CD4-positive, alpha-beta T cell treated with Interferon alpha-2 for 1 hour (primary cell): ENCODE data around the gene NUP58.
"Not testable (repeated sequence)": the region's sequence is repeated elsewhere in the genome, so short reads cannot be mapped to it uniquely, and the experiment has no call there.

Experiments used
- DNase-seq, 2 donors: peaks; one replicate each; pipeline ENCODE4 v3.0.0-alpha.2; 2020 to 2022

Gene NUP58

GRCh38 chr13:25306671-25307464 lies 5.4 kb downstream of the NUP58 start:
- DNase-seq = no peak

GRCh38 chr13:25310891-25311290 lies 9.5 kb downstream of the NUP58 start:
- no peak for DNase-seq

- not testable (repeated sequence) for DNase-seq
Measured at GRCh38 chr13:25318946-25319345, 17.5 kb downstream of the NUP58 start.

GRCh38 chr13:25319771-25320170 lies 18.3 kb downstream of the NUP58 start:
- no peak for DNase-seq

GRCh38 chr13:25324100-25324499 lies 22.7 kb downstream of the NUP58 start:
- DNase-seq = no peak

- no peak for DNase-seq
Measured at GRCh38 chr13:25329706-25330105, 28.3 kb downstream of the NUP58 start.

- DNase-seq = no peak
Measured at GRCh38 chr13:25330541-25330940, 29.1 kb downstream of the NUP58 start.

GRCh38 chr13:25335856-25336255 lies 34.4 kb downstream of the NUP58 start:
- no peak for DNase-seq

- DNase-seq = no peak
Measured at GRCh38 chr13:25345576-25345975, 44.2 kb downstream of the NUP58 start.

GRCh38 chr13:25347151-25347550 lies 45.7 kb downstream of the NUP58 start:
- DNase-seq = no peak

- no peak for DNase-seq
Measured at GRCh38 chr13:25351404-25351803, 50.0 kb downstream of the NUP58 start.

GRCh38 chr13:25352230-25352629 lies 50.8 kb downstream of the NUP58 start:
- DNase-seq = no peak

GRCh38 chr13:25352806-25353205 lies 51.4 kb downstream of the NUP58 start:
- DNase-seq = no peak

GRCh38 chr13:25353344-25353743 lies 51.9 kb downstream of the NUP58 start:
- no peak for DNase-seq

GRCh38 chr13:25354377-25354776 lies 53.0 kb downstream of the NUP58 start:
- no peak for DNase-seq

GRCh38 chr13:25360443-25360842 lies 59.0 kb downstream of the NUP58 start:
- DNase-seq = not testable (repeated sequence)

GRCh38 chr13:25365720-25366235 lies 64.4 kb downstream of the NUP58 start:
- no peak for DNase-seq

GRCh38 chr13:25371158-25371874 lies 69.9 kb downstream of the NUP58 start:
- DNase-seq = no peak

GRCh38 chr13:25371875-25372283 lies 70.5 kb downstream of the NUP58 start, which contains the start of gene ATP8A2:
TSS of gene ATP8A2 (plus strand) at chr13:25371974. CDS start at chr13:25372213, 239 bp downstream.
- no peak for DNase-seq

GRCh38 chr13:25372284-25373081 lies 71.1 kb downstream of the NUP58 start:
- no peak for DNase-seq

- DNase-seq = peak; percentile 24 to 55
Measured at GRCh38 chr13:25375727-25376358, 74.4 kb downstream of the NUP58 start.

- no peak for DNase-seq
Measured at GRCh38 chr13:25377244-25377962, 76.0 kb downstream of the NUP58 start.
